Activated CD4-positive, alpha-beta T cell treated with anti-CD3 and anti-CD28 coated beads for 36 hours (primary cell): ENCODE data around the gene MCM10. TPM values are rescaled to one million over a fixed set of nuclear protein-coding genes. Genes with fewer than 3 reads are reported as not detected.
"Not testable (repeated sequence)": the region's sequence is repeated elsewhere in the genome, so short reads cannot be mapped to it uniquely, and the experiment has no call there.

Experiments used
- ATAC-seq: fragments of 200-7000 bp; cut with Tn5 transposase; one replicate; pipeline ENCODE4 v1.10.0; 2021; ENCODE audit warnings: mild to moderate bottlenecking, moderate library complexity
- CTCF ChIA-PET: fragments of 350-600 bp; sonication (Branson Sonifier 250); formaldehyde crosslinking; loops from one replicate; lab custom pipeline; 2021; ENCODE audit warnings: antibody characterized with exemption; lab: Charles Lee
- POLR2A ChIA-PET: fragments of 350-600 bp; sonication (Branson Sonifier 250); formaldehyde crosslinking; loops from one replicate; lab custom pipeline; 2021; ENCODE audit warnings: antibody characterized with exemption, inconsistent platforms; lab: Charles Lee
- DNase-seq: peaks from one replicate; pipeline ENCODE4 v3.0.0-alpha.2; 2020
- H3K27ac Mint-ChIP-seq: one replicate; pipeline ENCODE4 v1.8.0; 2021; ENCODE audit warnings: mixed read lengths
- H3K27me3 Mint-ChIP-seq: one replicate; pipeline ENCODE4 v1.8.0; 2021; ENCODE audit warnings: mixed read lengths
- H3K36me3 Mint-ChIP-seq: one replicate; pipeline ENCODE4 v1.8.0; 2021; ENCODE audit warnings: low read depth, mixed read lengths
- H3K4me1 Mint-ChIP-seq: one replicate; pipeline ENCODE4 v1.8.0; 2021; ENCODE audit warnings: mixed read lengths
- H3K4me3 Mint-ChIP-seq: one replicate; pipeline ENCODE4 v1.8.0; 2021; ENCODE audit warnings: mild to moderate bottlenecking, moderate library complexity, mixed read lengths
- H3K9me3 Mint-ChIP-seq: one replicate; pipeline ENCODE4 v1.8.0; 2021; ENCODE audit warnings: low read depth, mixed read lengths
- intact Hi-C, 2 experiments: fragments of 100-400 bp; cut with DNase I in 1 of 2; cut with micrococcal nuclease in 1 of 2; formaldehyde crosslinking; loops; one replicate each; pipeline versions ENCODE4 v1.14.2 to v1.15.1; 2022 to 2024; cut with DNase I, micrococcal nuclease
- total RNA-seq, 2 experiments: library from RNA; stranded (reverse); gene quantifications; one replicate each; pipeline ENCODE4 v1.2.3, GENCODE V29; 2021

The MCM10 gene
- total RNA-seq, 2 experiments from 2014 or later: 86.0 to 86.2 TPM

DNA sequence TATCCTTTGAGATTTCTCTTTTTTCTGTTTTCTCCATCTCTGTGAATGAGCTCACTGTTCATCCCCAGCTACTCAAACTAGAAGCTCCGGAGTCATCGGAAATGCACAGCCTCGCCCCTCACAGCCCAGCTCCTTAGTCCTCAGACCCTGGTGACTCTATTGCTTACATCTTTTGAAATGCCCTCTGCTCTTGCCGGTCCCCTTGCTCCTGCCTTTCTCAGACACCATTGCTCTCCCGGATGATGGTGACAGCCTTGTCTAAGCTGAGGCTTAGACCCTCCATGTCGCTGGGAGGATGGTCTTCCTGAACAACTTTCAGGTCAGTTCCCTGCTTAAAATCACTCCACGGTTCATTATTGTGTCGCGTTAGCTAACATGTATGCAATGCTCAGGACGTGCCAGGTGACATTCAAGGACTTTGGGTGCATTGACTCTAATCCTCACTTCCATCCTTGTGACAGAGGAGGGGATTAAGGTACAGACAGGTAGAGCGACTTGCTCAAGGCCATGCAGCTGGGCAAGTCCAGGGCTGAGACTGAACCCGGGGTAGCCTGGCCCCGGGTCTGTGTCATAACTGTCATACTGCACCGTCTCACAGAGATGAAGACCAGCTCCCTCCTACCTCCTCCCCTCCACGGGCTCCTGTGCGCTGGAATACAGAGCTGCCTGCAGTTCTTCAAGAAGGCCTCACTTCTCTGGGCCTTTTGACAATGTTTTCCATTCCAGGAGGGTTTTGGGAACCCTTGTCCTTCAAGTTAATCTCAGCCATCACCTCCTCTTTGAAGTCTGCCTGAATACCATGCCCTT, 77.1 kb downstream of the MCM10 start:
- CTCF ChIA-PET: interaction anchor here (0.8 to 0.9 kb wide), 2 partner anchors 12 to 455 kb away, joined by 3 read pairs; no protein-coding TSS in a partner anchor
- POLR2A ChIA-PET: no interaction called here
- Mint-ChIP-seq H3K27ac (no peak overlapping the region), H3K27me3 (no peaks in the 10 kb centered on the region), H3K36me3 (no peaks in the 10 kb centered on the region), H3K4me3 (no peak overlapping the region), H3K4me1 (no peaks in the 10 kb centered on the region), H3K9me3 (no peaks in the 10 kb centered on the region)
- intact Hi-C loops: no loop called here
- ATAC-seq (no peak), DNase-seq (no peak)

DNA sequence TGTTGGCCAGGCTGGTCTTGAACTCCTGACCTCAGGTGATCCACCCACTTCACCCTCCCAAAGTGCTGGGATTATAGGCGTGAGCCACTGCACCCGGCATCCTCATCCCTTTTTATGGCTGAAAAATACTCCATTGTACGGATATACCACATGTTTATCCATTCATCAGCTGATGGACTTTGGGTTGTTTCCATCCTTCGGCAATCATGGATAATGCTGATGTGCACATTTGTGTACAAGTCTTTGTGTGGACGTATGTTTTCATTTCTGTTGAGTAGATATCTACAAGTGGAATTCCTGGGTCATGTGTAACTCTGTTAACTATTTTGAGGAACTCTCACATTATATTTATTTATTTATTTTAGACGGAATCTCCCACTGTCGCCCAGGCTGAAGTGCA, 78.6 kb downstream of the MCM10 start:
- ChIA-PET POLR2A (no interaction called here), CTCF (no interaction called here)
- intact Hi-C loops: no loop called here
- DNase-seq: no peak
- Mint-ChIP-seq H3K9me3 (no peaks in the 10 kb centered on the region), H3K27ac (no peak overlapping the region), H3K36me3 (no peaks in the 10 kb centered on the region), H3K27me3 (no peaks in the 10 kb centered on the region), H3K4me1 (no peaks in the 10 kb centered on the region), H3K4me3 (no peak overlapping the region)
- no peak for ATAC-seq

DNA sequence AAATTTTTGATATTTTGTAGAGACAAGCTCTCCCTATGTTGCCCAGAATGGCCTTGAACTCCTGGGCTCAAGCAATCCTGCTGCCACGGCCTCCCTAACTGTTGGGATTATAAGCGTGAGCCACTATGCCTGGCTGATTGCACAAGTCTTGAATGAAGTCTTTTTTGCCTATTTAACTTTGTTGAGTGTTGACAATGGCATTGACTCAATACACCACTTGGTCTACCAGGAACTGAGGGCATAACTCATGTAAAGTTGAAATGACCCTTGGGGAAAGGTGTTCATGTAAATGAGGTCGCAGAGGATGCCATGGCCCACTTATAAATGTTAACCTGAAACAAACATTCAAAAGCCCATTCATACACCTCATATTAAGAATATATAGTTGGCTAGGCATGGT, 80.3 kb downstream of the MCM10 start:
- Mint-ChIP-seq H3K4me3 (no peak overlapping the region), H3K27ac (no peak overlapping the region), H3K9me3 (no peaks in the 10 kb centered on the region), H3K27me3 (no peaks in the 10 kb centered on the region), H3K36me3 (no peaks in the 10 kb centered on the region), H3K4me1 (no peaks in the 10 kb centered on the region)
- no peak for DNase-seq
- no peak for ATAC-seq
- intact Hi-C loops: no loop called here
- CTCF ChIA-PET: no interaction called here
- POLR2A ChIA-PET: no interaction called here

DNA sequence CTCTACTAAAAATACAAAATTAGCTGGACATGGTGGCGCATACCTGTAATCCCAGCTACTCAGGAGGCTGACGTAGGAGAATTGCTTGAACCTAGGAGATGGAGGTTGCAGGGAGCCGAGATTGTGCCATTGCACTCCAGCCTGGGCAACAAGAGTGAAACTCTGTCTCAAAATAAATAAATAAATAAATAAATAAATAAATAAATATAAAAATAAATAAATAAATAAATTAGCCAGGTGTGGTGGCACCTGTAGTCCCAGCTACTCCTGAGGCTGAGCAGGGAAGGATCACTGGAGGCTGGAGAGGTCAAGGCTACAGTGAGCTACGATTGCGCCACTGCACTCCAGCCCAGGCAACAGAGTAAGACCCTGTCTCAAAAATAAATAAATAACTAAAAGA, 80.9 kb downstream of the MCM10 start:
- not testable (repeated sequence) for H3K4me3 Mint-ChIP-seq, H3K36me3 Mint-ChIP-seq, H3K4me1 Mint-ChIP-seq

DNA sequence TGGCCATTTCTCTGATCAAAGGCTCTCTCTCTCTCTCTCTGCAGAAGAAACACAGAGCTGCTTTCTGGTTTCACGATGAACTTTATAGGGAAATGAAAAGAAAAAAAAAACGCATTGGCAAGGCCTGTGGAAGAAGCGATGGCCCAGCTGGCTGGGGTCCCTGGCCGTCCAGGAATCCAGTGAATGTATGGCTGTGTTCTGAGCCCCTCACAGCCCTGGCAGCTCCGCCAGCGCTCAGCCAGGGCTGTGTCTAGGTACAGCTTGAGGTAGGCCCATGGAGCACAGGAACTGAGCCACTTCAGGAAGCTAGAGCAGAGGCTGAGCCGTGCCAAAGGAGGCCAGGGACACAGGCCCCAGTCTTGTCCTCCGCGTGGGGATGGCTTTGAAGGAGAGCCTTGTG, 85.9 kb downstream of the MCM10 start:
- DNase-seq: no peak
- no peaks in the 10 kb centered on the region for H3K36me3 Mint-ChIP-seq
- ChIA-PET CTCF (no interaction called here), POLR2A (no interaction called here)
- H3K27ac Mint-ChIP-seq: no peak overlapping the region
- no peaks in the 10 kb centered on the region for H3K9me3 Mint-ChIP-seq
- intact Hi-C loops: no loop called here
- no peaks in the 10 kb centered on the region for H3K27me3 Mint-ChIP-seq
- no peak for ATAC-seq
- no peak overlapping the region for H3K4me3 Mint-ChIP-seq
- no peaks in the 10 kb centered on the region for H3K4me1 Mint-ChIP-seq

More for the DNA sequence above, 80.9 kb downstream of the MCM10 start:
- POLR2A ChIA-PET, H3K27me3 Mint-ChIP-seq, ATAC-seq, H3K9me3 Mint-ChIP-seq, H3K27ac Mint-ChIP-seq, CTCF ChIA-PET, DNase-seq, intact Hi-C loops: not testable (repeated sequence)

DNA sequence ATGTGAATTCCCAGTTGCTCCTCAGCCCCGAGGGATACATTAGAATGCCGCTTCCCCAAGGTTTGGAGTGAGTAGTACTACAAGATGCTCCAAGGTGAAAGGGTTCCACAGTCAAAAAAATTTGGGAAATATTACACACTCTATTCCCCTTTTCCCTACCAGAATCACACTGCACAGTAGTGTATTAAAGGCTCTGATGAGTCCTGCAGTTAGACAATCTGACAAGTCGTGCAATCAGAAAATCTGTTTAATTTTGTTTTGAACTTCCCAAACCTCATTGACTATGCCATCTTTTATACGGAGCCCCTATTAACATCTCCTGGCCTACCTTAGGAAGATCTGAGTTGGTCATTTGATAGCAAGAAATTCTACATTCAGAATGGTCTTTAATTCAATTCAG, 86.4 kb downstream of the MCM10 start:
- ChIA-PET POLR2A (no interaction called here), CTCF (no interaction called here)
- Mint-ChIP-seq H3K27ac (no peak overlapping the region), H3K4me3 (no peak overlapping the region), H3K36me3 (no peaks in the 10 kb centered on the region), H3K9me3 (no peaks in the 10 kb centered on the region), H3K27me3 (no peaks in the 10 kb centered on the region), H3K4me1 (no peaks in the 10 kb centered on the region)
- intact Hi-C loops: no loop called here
- ATAC-seq: no peak
- no peak for DNase-seq

DNA sequence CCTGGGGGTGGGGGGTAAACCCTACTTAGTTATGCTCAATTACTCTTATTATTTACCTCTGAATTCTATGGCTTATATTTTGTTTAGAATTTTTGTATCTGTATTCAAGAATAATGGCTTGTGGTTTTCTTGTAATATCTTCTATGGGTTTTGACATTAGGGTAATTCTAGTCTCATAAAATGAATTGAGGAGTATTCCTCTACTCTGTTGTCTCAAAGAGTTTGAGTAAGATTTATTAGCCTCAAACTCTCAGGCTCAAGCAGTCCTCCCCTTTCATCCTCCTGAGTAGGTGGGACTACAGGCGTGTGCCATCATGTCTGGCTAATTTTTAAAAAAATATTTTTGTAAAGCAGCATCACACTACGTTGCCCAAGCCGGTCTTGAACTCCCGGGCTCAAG, 92.4 kb downstream of the MCM10 start:
- Mint-ChIP-seq H3K27me3 (no peaks in the 10 kb centered on the region), H3K9me3 (no peaks in the 10 kb centered on the region), H3K27ac (no peak overlapping the region), H3K4me3 (no peak overlapping the region), H3K36me3 (no peaks in the 10 kb centered on the region), H3K4me1 (no peaks in the 10 kb centered on the region)
- no peak for DNase-seq
- CTCF ChIA-PET: interaction anchor here (1.1 kb wide), 1 partner anchor 49 kb away, joined by 3 read pairs; no protein-coding TSS in a partner anchor
- no peak for ATAC-seq
- POLR2A ChIA-PET: no interaction called here
- intact Hi-C loops: no loop called here

DNA sequence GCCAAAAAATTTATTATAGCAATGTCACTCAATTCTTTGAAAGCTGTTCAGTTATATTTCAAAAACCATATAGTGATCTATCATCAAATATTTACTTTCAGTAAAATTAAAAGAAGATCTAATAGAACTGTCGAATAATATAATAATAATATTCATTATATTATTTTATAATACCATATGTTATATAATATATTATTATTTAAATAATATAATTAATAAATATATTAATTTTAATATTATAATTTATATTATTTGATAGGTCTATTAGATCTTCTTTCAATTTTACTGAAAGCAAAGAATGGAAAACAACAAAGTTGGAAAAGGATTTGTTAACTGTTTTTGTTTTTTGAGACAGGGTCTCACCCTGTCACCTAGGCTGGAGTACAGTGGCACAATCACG, 95.3 kb downstream of the MCM10 start:
- H3K4me3 Mint-ChIP-seq: no peak overlapping the region

DNA sequence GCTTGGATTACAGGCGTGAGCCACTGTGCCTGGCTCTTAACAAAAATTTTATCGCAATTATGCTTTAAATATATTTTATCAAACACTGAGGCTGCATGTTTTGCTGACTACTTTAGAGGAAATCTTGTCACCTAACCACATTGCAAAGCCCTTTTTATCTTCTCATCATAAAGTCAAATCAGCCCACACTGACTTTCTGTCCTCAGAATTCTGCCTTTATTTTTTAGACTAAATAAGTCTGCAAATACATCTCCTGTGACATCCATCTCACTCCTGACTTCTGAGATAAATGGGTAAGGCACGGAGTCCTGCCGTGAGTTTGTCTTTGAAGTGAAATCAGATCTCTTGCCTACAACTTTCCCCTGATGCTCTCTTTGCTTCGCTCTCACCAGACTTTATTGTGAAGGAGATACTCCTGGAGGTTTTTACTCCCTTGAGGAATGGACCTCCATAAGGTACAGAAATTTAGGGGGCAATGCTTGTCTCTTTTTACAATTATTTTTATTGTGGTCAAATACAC, 96.3 kb downstream of the MCM10 start:
- Mint-ChIP-seq H3K36me3 (no peaks in the 10 kb centered on the region), H3K4me3 (no peak overlapping the region), H3K27me3 (peaks cover 2% of the 10 kb centered on the region), H3K4me1 (no peaks in the 10 kb centered on the region), H3K9me3 (peaks cover 4% of the 10 kb centered on the region), H3K27ac (no peak overlapping the region)
- CTCF ChIA-PET: interaction anchor here (0.5 to 1.0 kb wide), 2 partner anchors 9 to 44 kb away, joined by 3 to 4 read pairs; no protein-coding TSS in a partner anchor
- ATAC-seq (no peak), DNase-seq (no peak)
- intact Hi-C loops: no loop called here
- POLR2A ChIA-PET: no interaction called here

More for the DNA sequence above, 95.3 kb downstream of the MCM10 start:
- intact Hi-C loops: no loop called here
- ATAC-seq (no peak), DNase-seq (no peak)
- no peak overlapping the region for H3K27ac Mint-ChIP-seq
- peaks cover 2% of the 10 kb centered on the region for H3K9me3 Mint-ChIP-seq
- CTCF ChIA-PET: no interaction called here
- H3K27me3 Mint-ChIP-seq: no peaks in the 10 kb centered on the region
- H3K36me3 Mint-ChIP-seq: no peaks in the 10 kb centered on the region
- POLR2A ChIA-PET: no interaction called here
- no peaks in the 10 kb centered on the region for H3K4me1 Mint-ChIP-seq

Other genes starting within 250 kb of the MCM10 start
- gene CCDC3, start 159.8 kb upstream of the MCM10 start, total RNA-seq: under 1 TPM; 0.14 to 0.18 TPM
- gene OPTN, start 61.4 kb upstream of the MCM10 start, total RNA-seq: 10 to 100 TPM; 57.4 to 67.8 TPM
- not detected for gene UCMA, start 72.8 kb downstream of the MCM10 start, total RNA-seq
- 10 to 100 TPM; 11.7 to 12.8 TPM for gene PHYH, start 138.5 kb downstream of the MCM10 start, total RNA-seq
- gene SEPHS1, start 186.7 kb downstream of the MCM10 start, total RNA-seq: 10 to 100 TPM; 74.5 to 74.7 TPM